ENCODE data around the gene DHRS13. TPM values are rescaled to one million over a fixed set of nuclear protein-coding genes. Genes with fewer than 3 reads are reported as not detected.

Gene DHRS13
- total and polyA plus RNA-seq, 10 of the 15 experiments (the other 5 are each of a cell fraction or from before 2014, with no cell fraction given) = 0.18 to 55.2 (median 31.3) TPM; not detected in 1

DNA sequence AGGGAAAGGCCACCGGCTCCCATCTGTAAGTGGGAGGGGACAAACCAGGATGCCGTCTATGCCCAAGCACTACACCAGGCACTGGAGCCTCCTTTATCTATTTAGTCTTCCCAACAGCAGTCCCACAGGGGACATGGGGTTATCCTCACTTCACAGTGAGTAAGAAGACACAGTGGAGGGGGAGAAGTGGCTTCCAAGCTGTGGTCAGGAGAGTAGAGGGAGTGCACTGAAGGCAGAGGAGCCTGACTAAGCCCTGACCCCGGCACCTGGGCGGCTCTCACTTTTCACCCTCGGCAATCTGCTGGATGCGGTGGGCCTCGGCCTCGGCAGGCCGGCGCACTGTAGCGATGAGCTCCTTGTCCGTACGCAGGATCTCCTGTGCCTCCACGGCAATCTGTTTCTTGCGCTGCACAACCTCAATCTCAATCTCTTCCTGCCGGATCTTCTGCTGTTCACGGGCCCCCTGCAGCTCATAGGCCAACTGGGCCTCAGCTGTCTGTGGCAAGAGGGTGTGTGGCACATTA lies 21.3 kb downstream of the DHRS13 start:
- BruUV-seq (replicated peaks) = no TSS peak
- H3K27me3 ChIP-seq (replicated peaks in 1 of 2; ENCODE audit: control insufficient read depth in 2 of 2, insufficient read depth in 2 of 2, low read length in 1 of 2) = no peaks in the 10 kb centered on the region
- TF ChIP-seq IRF4 (IDR thresholded peaks at IDR 0.05; ENCODE audit: low read depth, low read length) (no peak), BRCA1 (IDR thresholded peaks at IDR 0.05; ENCODE audit: low read depth, low read length) (no peak), NFXL1 (IDR thresholded peaks at IDR 0.05; ENCODE audit: borderline replicate concordance) (no peak), MEF2A (IDR thresholded peaks at IDR 0.05; ENCODE audit: insufficient read depth, low read depth, low read length) (no peak), POLR2A (IDR thresholded peaks at IDR 0.05; ENCODE audit: low read depth, low read length) (no peak), CREM (IDR thresholded peaks at IDR 0.05; ENCODE audit: low read depth) (no peak), RAD21 (IDR thresholded peaks at IDR 0.05; ENCODE audit: insufficient read depth, low read depth, low read length) (no peak), RB1 (IDR thresholded peaks at IDR 0.05; ENCODE audit: borderline replicate concordance) (no peak), RELB (IDR thresholded peaks at IDR 0.05; ENCODE audit: low read depth) (no peak), EZH2 (IDR thresholded peaks at IDR 0.05; ENCODE audit: borderline replicate concordance, control insufficient read depth, low read depth, low read length) (no peak), CTCF (IDR thresholded peaks at IDR 0.05 in 2 of 3, conservative IDR thresholded peaks at IDR 0.05 in 1 of 3; ENCODE audit: control insufficient read depth in 2 of 3, extremely low read depth in 1 of 3, insufficient read depth in 1 of 3, low read depth in 3 of 3, low read length in 3 of 3) (no peak), ZBTB11 (CRISPR knock-in tag; IDR thresholded peaks at IDR 0.05) (no peak), PAX5 (IDR thresholded peaks at IDR 0.05; ENCODE audit: borderline replicate concordance, low read depth, low read length) (no peak), MYC (IDR thresholded peaks at IDR 0.05; ENCODE audit: insufficient read depth, insufficient read length, insufficient replicate concordance, low read length, severe bottlenecking) (no peak), WRNIP1 (IDR thresholded peaks at IDR 0.05; ENCODE audit: borderline replicate concordance, low read depth, low read length) (no peak), CBX5 (IDR thresholded peaks at IDR 0.05; ENCODE audit: low read depth) (no peak)
- H2AFZ ChIP-seq (ENCODE audit: control insufficient read depth, low read depth, low read length) = no peak overlapping the region
- H3K4me2 ChIP-seq (ENCODE audit: control insufficient read depth, insufficient read depth) = no peak overlapping the region
- H3K4me1 ChIP-seq (ENCODE audit: control insufficient read depth, insufficient read depth, low read length) = no peaks in the 10 kb centered on the region
- no peaks in the 10 kb centered on the region for H4K20me1 ChIP-seq (ENCODE audit: control insufficient read depth, insufficient read depth)
- POLR2A ChIA-PET = interaction anchor here (1.8 kb wide), 1 partner anchor 11 kb away, joined by 9 read pairs; no protein-coding TSS in a partner anchor
- intact Hi-C loops (cut with micrococcal nuclease; ENCODE audit: unreplicated experiment) = no loop called here
- no peak overlapping the region for H3K27ac ChIP-seq (ENCODE audit: control insufficient read depth, insufficient read depth)
- 98% methylated on average over 17 of the region's 17 CpGs for WGBS (ENCODE audit: insufficient coverage, insufficient replicate concordance, low lambda C conversion rate, missing lambda C conversion rate)
- H3K36me3 ChIP-seq (ENCODE audit: control insufficient read depth in 2 of 2, insufficient read depth in 2 of 2, low read length in 1 of 2) = peaks cover 9 to 30% of the 10 kb centered on the region in 2 experiments; a peak in 3 of 4 replicates
- no peak overlapping the region for H3K9ac ChIP-seq (ENCODE audit: control insufficient read depth, insufficient read depth, low read length)
- no peaks in the 10 kb centered on the region for H3K9me3 ChIP-seq (replicated peaks; ENCODE audit: control insufficient read depth, insufficient read depth, low read length)
- CTCF ChIA-PET = interaction anchor here (0.6 to 2.3 kb wide), 2 partner anchors 118 to 1439 kb away, joined by 3 to 8 read pairs; no protein-coding TSS in a partner anchor
- in situ Hi-C loops (cut with MboI) = loop anchor here (25.0 kb wide), 1 partner anchor 1394 kb away; no protein-coding TSS in a partner anchor
- FAIRE-seq = no peak
- no peak overlapping the region for H3K4me3 ChIP-seq
- H3K79me2 ChIP-seq (ENCODE audit: control insufficient read depth, insufficient read depth, low read length) = no peaks in the 10 kb centered on the region
- SMC1A ChIA-PET (ENCODE audit: uncharacterized antibody, unreplicated experiment) = interaction anchor here (1.4 kb wide), 2 partner anchors 15 to 32 kb away, joined by 3 to 4 read pairs; no protein-coding TSS in a partner anchor
- no peak for ATAC-seq
- RAD21 ChIA-PET (ENCODE audit: unreplicated experiment) = interaction anchor here (1.6 kb wide), 1 partner anchor 155 kb away, joined by 6 read pairs; no protein-coding TSS in a partner anchor
- no peak for DNase-seq (ENCODE audit: low read depth, low spot score)

All from GM12878 (cell line).